ENCODE measurements around the gene BRIP1. TPM values are rescaled to one million over a fixed set of nuclear protein-coding genes. Genes with fewer than 3 reads are reported as not detected.

Gene BRIP1
- polyA plus RNA-seq, 1 of the 3 experiments (the other 2 are of a cell fraction), result 2.0 TPM

DNA sequence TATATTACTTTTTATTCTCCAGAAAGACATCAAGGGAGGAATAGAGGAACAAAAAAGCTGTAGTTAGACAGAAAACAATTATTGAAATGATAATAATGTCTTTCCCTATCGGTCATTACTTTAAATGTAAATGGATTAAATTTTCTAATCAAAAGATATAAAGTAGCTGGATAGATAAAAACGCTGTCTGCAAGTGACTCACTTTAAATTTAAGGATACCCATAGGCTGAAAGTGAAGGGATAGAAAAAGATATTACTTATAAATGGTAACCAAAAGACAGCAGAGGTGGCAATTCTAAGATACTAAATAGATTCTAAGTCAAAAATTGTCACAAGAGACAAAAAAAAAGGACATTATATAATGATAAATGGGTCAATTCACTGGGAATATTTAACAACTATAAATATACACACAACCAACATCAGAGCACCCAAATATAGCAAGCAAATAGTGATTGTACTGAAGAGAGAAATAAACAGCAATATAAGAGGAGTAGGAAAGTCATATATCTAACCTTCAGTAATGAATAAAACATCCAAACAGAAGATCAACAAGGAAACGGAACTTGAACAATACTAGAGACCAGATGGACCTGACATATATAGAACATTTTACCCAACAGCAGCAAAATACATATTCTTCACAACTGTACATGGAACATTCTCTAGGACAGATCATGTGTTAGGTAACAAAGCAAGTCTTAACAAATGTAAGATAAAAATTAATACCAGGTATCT is 116.9 kb downstream of the BRIP1 start:
- no peaks in the 10 kb centered on the region for H3K9me2 ChIP-seq
- WGBS (ENCODE audit: low lambda C conversion rate), result 99% methylated on average over 3 of the region's 3 CpGs

More for the DNA sequence above, 116.9 kb downstream of the BRIP1 start:
- Histone ChIP-seq H3K9ac (no peak overlapping the region), H3K4me1 (ENCODE audit: control insufficient read depth in 1 of 2, insufficient read depth in 2 of 2, low read depth in 1 of 2, low read length in 1 of 2) (no peaks in the 10 kb centered on the region), H3K79me2 (ENCODE audit: insufficient read depth) (no peaks in the 10 kb centered on the region), H3K36me3 (replicated peaks in 1 of 2; ENCODE audit: control insufficient read depth in 1 of 2, insufficient read depth in 2 of 2, low read length in 1 of 2) (peaks cover 16 to 66% of the 10 kb centered on the region in 2 experiments), H4K20me1 (ENCODE audit: insufficient read depth) (no peaks in the 10 kb centered on the region), H3K27me3 (ENCODE audit: insufficient read depth) (no peaks in the 10 kb centered on the region), H3K9me3 (peaks cover 21% of the 10 kb centered on the region), H3K27ac (ENCODE audit: low read depth in 2 of 2, low read length in 1 of 2) (no peak overlapping the region), H3K4me3 (ENCODE audit: low read depth in 2 of 2, low read length in 1 of 2) (no peak overlapping the region), H3K4me2 (no peak overlapping the region), H3F3A (replicated peaks; ENCODE audit: insufficient read depth) (peaks cover 4% of the 10 kb centered on the region), H2AFZ (ENCODE audit: low read depth) (no peak overlapping the region)
- DNase-seq, result no peak
- ChIA-PET CTCF (no interaction called here), POLR2A (no interaction called here)
- TF ChIP-seq MEF2A (IDR thresholded peaks at IDR 0.05; ENCODE audit: borderline replicate concordance, low read depth), result no peak
- no peak for TF ChIP-seq JUND (IDR thresholded peaks at IDR 0.05)
- no peak for TF ChIP-seq TEAD4 (IDR thresholded peaks at IDR 0.05; ENCODE audit: borderline replicate concordance, insufficient read depth)
- no peak for TF ChIP-seq TAF1 (IDR thresholded peaks at IDR 0.05; ENCODE audit: borderline replicate concordance, low read depth, low read length)
- no peak for TF ChIP-seq GABPA (IDR thresholded peaks at IDR 0.05; ENCODE audit: low read depth)
- TF ChIP-seq FOSL2 (IDR thresholded peaks at IDR 0.05; ENCODE audit: borderline replicate concordance, low read depth), result no peak
- no peak for TF ChIP-seq EZH2phosphoT487 (IDR thresholded peaks at IDR 0.05; ENCODE audit: borderline replicate concordance, low read depth)
- no peak for TF ChIP-seq PBX3 (IDR thresholded peaks at IDR 0.05)
- TF ChIP-seq NFIC (IDR thresholded peaks at IDR 0.05; ENCODE audit: borderline replicate concordance), result no peak
- TF ChIP-seq IRF3 (IDR thresholded peaks at IDR 0.05; ENCODE audit: low read depth, low read length), result no peak
- TF ChIP-seq RXRA (IDR thresholded peaks at IDR 0.05; ENCODE audit: borderline replicate concordance, low read depth), result no peak
- TF ChIP-seq SIN3A (IDR thresholded peaks at IDR 0.05; ENCODE audit: borderline replicate concordance, low read depth, low read length), result no peak
- no peak for TF ChIP-seq GATA2 (CRISPR knock-in tag; IDR thresholded peaks at IDR 0.05)
- TF ChIP-seq ELF1 (IDR thresholded peaks at IDR 0.05), result no peak
- no peak for TF ChIP-seq USF1 (IDR thresholded peaks at IDR 0.05; ENCODE audit: borderline replicate concordance, low read depth)
- no peak for TF ChIP-seq REST (IDR thresholded peaks at IDR 0.05; ENCODE audit: low read depth, low read length)
- no peak for TF ChIP-seq CHD2 (IDR thresholded peaks at IDR 0.05; ENCODE audit: low read length, partially characterized antibody)

Data from SK-N-SH (cell line).